BJ (cell line): ENCODE measurements around the gene MTUS2. TPM values are rescaled to one million over a fixed set of nuclear protein-coding genes. Genes with fewer than 3 reads are reported as not detected.

Experiments
- CTCF ChIA-PET: fragments of 350-600 bp; formaldehyde crosslinking; extraction: SDS; loops from one replicate; lab custom pipeline; 2021; ENCODE audit warnings: antibody characterized with exemption, inconsistent platforms; lab: Yijun Ruan, JAX
- POLR2A ChIA-PET: fragments of 300-600 bp; sonication (Branson Sonifier 250); formaldehyde crosslinking; extraction: SDS; loops from one replicate; lab custom pipeline; 2021; ENCODE audit warnings: antibody characterized with exemption; lab: Charles Lee
- DNase-seq: peaks from one replicate; pipeline ENCODE4 v3.0.0-alpha.2; 2011; ENCODE audit warnings: low read depth
- H3K27me3 ChIP-seq: 2 replicates; pipeline ENCODE4 v1.6.0; 2011; ENCODE audit warnings: low read length; ENCODE audit not compliant: control insufficient read depth, insufficient read depth
- H3K36me3 ChIP-seq: 2 replicates; pipeline ENCODE4 v1.5.1; 2011; ENCODE audit warnings: low read length; ENCODE audit not compliant: control insufficient read depth, insufficient read depth
- H3K4me3 ChIP-seq: 2 replicates; pipeline ENCODE4 v1.5.1; 2011; ENCODE audit warnings: low read depth, mild to moderate bottlenecking, control low read depth, low read length
- polyA plus RNA-seq: library from polyadenylated mRNA; depleted of rRNA; stranded (reverse); fragments of >200 nt; gene quantifications from 2 replicates; pipeline ENCODE4 v1.2.3, GENCODE V29; 2011
- TF ChIP-seq, protein P1 (sequence below): IDR thresholded peaks from 2 replicates; pipeline ENCODE4 v1.5.1; 2011; ENCODE audit warnings: low read depth, mild to moderate bottlenecking, control low read depth, inconsistent platforms, low read length, moderate library complexity; ENCODE audit not compliant: insufficient read depth

Gene MTUS2
- polyA plus RNA-seq, 1 experiment = 0.05 TPM

DNA sequence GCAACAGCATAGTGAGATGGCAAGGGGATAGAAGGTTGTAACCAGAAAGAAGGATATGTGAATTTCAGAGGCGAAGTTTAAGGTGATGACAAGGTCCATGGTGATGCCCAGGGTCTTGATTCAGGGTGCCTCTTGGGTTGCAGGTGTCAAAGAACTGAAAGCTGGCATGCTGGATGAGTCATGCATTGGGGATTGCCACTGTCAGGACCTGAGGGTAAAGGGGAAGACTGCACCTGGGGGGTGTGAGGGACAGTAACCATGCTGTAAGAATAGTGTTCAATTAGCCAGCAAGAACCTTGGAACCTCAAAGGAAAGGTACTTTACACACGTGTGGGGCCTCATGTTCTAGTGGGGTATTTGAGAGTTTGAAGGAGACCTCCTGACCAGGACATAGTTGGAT lies 495.7 kb downstream of the MTUS2 start:
- POLR2A ChIA-PET = no interaction called here

DNA sequence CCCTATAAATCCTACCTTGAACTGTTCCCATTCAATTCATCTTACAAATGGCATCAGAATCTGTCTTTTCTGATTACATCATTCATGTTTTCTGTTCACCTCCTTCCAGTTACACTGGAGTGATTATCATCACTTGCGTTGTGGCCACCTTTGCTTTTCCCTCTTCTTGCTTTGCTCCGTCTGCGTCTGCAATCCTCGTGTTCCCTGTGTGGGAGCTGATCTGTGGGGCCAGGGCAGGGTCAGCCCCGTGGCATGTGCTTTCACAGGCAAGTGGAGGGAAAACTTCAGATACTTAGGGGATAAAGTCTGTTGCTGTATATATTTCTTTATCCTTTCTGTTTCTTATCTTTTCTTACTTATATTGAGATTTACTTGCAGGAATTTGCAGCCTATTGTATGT lies 497.7 kb downstream of the MTUS2 start:
- DNase-seq = no peak
- Histone ChIP-seq H3K27me3 (peaks cover 4% of the 10 kb centered on the region), H3K4me3 (no peak overlapping the region), H3K36me3 (no peaks in the 10 kb centered on the region)
- ChIA-PET CTCF (no interaction called here), POLR2A (no interaction called here)
- TF ChIP-seq, protein P1, sequence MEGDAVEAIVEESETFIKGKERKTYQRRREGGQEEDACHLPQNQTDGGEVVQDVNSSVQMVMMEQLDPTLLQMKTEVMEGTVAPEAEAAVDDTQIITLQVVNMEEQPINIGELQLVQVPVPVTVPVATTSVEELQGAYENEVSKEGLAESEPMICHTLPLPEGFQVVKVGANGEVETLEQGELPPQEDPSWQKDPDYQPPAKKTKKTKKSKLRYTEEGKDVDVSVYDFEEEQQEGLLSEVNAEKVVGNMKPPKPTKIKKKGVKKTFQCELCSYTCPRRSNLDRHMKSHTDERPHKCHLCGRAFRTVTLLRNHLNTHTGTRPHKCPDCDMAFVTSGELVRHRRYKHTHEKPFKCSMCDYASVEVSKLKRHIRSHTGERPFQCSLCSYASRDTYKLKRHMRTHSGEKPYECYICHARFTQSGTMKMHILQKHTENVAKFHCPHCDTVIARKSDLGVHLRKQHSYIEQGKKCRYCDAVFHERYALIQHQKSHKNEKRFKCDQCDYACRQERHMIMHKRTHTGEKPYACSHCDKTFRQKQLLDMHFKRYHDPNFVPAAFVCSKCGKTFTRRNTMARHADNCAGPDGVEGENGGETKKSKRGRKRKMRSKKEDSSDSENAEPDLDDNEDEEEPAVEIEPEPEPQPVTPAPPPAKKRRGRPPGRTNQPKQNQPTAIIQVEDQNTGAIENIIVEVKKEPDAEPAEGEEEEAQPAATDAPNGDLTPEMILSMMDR = no peak

More for the DNA sequence above, 495.7 kb downstream of the MTUS2 start:
- CTCF ChIA-PET = no interaction called here
- Histone ChIP-seq H3K4me3 (no peak overlapping the region), H3K27me3 (peaks cover 4% of the 10 kb centered on the region; the same call in 1 of the 2 replicates), H3K36me3 (no peaks in the 10 kb centered on the region)
- TF ChIP-seq, protein P1 = no peak
- no peak for DNase-seq

DNA sequence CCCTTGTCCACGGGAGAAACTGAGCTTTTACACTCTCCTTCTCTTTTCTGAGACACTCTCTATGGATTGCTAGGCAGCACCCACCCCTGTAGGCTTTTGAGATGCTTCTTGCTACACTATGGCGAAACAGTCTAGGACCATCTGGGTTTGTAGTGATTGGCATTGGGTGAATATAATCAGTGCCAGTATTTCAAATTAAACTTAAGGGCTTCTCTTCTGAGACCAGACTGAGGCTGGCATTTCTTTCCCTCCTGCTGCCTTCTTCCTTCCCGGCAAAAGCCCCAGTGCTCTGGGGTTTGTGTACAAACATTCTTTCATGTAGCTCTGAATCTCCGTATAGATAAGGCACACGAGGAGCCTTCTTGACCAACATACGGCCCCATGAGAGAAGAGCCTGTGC lies 498.6 kb downstream of the MTUS2 start:
- TF ChIP-seq, protein P1 = no peak
- Histone ChIP-seq H3K36me3 (no peaks in the 10 kb centered on the region), H3K4me3 (no peak overlapping the region), H3K27me3 (peaks cover 4% of the 10 kb centered on the region)
- ChIA-PET POLR2A (no interaction called here), CTCF (interaction anchor here (1.0 kb wide), 1 partner anchor 10 kb away, joined by 5 read pairs; no protein-coding TSS in a partner anchor)
- no peak for DNase-seq

DNA sequence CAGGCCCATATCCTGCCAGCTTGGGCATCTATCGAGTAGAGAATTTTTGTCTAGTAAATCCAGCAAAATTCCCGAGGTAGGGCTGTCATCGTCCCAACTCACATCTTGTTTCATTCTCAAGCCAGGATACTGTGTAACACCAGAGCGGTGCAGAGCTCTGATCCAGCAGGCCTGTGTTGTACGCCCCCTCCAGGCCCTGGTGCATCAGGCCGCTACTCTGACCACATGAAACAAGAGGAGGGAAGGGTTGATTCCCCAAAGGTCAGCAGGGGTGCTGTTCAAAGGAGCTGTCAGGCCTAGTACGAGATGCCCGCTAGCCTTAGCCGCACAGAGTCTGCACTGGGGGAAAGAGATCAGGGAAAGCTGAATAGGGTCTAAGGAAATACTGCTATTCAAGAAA lies 499.3 kb downstream of the MTUS2 start:
- DNase-seq = no peak
- Histone ChIP-seq H3K27me3 (peaks cover 4% of the 10 kb centered on the region), H3K36me3 (no peaks in the 10 kb centered on the region), H3K4me3 (no peak overlapping the region)
- CTCF ChIA-PET = interaction anchor here (0.8 to 1.0 kb wide), 2 partner anchors 9 to 152 kb away, joined by 3 to 5 read pairs; no protein-coding TSS in a partner anchor
- POLR2A ChIA-PET = no interaction called here
- TF ChIP-seq, protein P1 = no peak

DNA sequence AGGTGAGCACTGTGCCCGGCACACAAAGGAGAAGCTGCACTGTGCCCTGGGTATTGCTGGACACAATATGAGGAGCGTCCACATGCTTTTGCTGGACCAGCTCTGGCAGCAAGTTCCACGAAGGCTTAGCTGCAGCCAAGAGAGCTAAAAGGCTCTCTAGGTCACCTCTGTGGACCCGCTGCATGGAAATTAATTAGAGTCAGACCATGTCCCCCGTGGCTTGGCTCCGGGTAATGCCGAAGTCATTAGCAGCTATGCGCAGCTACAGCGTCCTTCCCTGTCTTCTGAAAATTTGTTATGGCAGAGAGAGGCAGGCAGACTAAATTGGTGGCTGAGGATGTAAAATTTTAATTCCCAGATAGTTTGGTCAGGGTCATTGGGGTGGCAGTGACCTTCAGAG lies 503.8 kb downstream of the MTUS2 start:
- DNase-seq = no peak
- Histone ChIP-seq H3K36me3 (no peaks in the 10 kb centered on the region), H3K4me3 (no peak overlapping the region), H3K27me3 (peaks cover 3% of the 10 kb centered on the region)
- ChIA-PET CTCF (no interaction called here), POLR2A (no interaction called here)
- TF ChIP-seq, protein P1 = no peak
